Fibroblast of skin of left biceps (primary cell): Measurements from ENCODE around the gene RASSF4.

Source experiments
- DNase-seq, 2 experiments: peaks; one replicate each; pipeline ENCODE4 v3.0.0-alpha.2; 2013; ENCODE audit warnings: low read depth in 2 of 2

The RASSF4 gene

DNA sequence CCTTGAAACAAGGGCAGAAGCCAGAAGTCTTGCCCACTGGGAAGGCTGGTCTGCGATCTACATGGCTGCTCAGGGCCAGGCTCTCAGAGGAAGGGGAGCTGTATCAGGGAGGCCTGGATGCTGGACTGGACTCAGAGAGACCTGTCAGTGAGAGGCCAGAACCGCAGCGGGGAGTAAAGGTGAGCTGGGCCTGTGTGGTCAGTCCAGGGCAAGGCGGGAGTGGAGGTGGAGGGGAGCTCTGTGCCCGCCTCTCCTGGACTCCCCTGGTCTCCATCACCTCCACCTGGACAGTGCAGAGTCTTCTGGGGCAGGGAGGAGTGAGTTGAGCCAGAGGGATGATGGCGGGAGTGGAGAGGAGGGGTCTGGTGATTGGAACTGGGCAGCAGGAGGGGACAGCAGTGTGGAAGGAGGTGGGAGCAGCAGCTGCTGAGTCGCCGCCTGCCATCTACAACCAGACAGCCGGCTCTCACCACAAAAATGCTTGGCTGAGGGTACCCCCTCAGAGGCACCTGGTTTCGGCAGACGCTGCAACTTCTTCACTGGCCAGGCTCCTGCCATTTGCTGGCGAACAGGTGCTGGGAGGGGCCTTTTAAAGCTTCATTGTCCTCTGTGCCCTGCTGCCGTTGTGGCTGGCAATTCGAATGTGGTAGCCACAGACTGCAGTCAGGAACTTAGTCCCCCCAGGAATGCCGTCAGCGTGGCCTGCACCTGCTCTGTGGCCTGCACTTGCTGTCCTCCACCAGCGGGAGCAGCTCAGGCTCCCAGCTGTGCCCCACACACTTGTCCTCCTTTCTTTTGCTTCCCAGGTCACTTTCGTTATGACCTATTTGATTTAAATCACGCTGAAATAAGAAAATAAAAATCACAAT lies 3.5 kb downstream of the RASSF4 start:
- no peak for DNase-seq

GRCh38 chr10:44963772-44964633 lies 4.4 kb downstream of the RASSF4 start:
- DNase-seq: no peak

DNA sequence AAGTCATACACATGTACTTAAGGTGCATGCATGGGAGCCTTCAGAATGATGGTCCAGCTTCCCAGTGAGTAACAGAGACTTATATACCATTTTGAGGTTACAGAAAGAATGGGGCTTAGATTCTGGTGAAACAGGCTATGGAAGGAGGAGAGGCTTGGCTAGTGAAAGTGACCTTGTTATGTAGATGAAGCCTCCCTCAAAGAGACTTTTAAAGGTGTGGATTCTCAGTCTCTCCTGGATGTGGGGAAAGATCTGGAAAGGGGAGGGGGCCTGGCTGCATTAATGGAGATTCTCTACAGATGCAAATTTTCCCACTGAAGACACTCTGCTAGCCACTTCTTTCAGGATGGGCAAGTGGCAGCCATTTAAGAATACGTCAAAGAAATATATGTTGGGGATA lies 5.5 kb downstream of the RASSF4 start:
- no peak for DNase-seq

- DNase-seq: no peak
These were observed 6.1 kb downstream of the RASSF4 start for GRCh38 chr10:44965651-44966097.

DNA sequence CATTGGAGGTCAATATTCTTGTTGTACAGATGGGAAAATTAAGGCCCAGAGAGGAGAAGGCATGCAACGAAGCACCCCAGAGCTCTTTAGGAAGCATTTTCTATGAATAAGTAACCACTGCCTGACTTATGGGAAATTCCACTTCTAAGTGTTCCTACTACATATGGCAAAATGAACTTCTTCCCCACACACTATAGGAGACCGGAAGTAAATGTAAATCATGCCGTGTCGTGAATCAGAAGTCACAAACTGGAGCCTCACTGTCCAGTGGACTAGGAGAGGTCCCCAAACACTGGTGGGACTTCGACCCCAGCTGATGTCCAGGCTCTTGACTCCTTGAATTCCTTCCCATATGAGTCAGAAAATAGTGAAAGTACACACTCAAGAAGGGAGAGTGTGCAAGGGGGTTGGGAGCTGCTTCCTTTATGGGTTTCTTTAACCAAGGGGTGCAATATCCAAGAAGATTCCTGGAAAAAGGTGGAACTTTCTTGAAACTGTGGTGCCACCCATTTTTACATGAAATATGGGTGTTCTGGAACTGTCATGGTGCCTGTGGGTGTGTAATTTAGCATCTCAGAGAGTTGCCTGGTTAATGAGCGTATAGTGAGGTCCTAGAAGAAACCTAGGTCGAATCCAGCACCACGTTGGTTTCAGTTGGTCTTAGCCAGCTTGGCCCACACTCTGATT lies 6.7 kb downstream of the RASSF4 start:
- DNase-seq: no peak

GRCh38 chr10:44966816-44967509 lies 7.4 kb downstream of the RASSF4 start:
- no peak for DNase-seq

- no peak for DNase-seq
These were observed 8.0 kb downstream of the RASSF4 start for GRCh38 chr10:44967616-44968015.

DNA sequence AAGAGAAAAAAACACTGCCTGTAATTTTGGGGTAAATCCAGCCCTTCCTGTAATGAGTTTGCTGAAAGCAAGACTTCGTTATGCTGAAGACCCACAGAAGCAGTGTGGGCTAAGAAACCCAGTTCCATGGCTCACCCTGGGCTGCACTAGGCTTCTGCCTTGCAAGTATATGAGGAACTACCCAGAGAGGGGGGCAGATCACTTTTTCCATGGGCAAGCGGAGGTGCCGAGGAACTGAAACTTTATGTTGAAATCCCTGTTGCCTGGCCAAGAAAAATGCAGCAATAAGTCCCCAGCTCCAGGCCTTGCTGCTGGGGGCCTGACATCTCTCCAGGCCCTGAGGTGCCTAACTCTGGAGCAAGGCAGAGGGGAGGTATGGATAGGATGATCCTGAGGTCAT lies 8.5 kb downstream of the RASSF4 start:
- DNase-seq: no peak

- no peak for DNase-seq
These were observed 9.1 kb downstream of the RASSF4 start for GRCh38 chr10:44968500-44969400.

- DNase-seq: no peak
These were observed 10.3 kb downstream of the RASSF4 start for GRCh38 chr10:44969854-44970253.

DNA sequence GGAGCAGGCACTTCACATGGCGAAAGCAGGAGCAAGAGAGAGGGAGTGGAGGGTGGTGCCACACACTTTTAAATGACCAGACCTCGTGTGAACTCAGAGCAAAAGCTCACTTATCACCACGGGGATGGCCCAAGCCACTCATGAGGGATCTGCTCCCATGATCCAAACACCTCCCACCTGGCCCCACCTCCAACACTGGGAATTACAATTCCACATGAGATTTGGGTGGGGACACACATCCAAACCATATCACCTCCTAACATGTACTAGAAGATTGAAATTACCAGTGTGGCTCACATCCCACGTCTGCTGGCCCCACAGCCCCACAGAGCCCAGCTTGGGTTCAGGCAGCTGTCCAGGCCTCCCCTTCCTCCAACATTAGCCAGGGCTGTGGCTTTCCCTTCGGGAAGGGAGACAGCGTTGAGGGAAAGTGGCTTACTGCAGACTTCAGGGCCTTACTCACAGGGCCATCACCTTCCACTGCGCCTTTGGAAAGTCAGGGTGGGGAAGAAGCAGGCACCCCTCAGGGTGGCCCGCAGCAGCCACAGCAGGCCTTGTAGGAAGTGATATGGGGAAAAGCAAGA lies 11.3 kb downstream of the RASSF4 start:
- DNase-seq: no peak

DNA sequence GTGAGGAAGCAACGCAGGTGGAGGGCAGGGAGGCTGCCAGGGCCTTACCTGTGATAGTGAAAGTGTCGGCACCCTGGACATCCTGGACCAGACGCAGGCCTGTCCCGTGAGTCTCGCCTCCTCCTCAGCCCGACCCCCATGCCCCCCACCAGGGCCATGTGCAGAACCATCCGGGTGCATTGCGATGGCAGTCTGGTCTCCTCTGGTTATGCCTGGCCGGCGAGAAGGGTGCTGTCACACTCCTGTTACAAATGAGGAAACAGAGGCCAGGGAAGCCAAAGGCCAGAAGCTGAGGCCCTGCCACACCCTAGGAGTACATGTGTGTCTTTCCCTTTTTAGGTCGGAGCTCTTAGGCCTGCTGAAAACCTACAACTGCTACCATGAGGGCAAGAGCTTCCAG lies 11.8 kb downstream of the RASSF4 start:
- DNase-seq: no peak

DNA sequence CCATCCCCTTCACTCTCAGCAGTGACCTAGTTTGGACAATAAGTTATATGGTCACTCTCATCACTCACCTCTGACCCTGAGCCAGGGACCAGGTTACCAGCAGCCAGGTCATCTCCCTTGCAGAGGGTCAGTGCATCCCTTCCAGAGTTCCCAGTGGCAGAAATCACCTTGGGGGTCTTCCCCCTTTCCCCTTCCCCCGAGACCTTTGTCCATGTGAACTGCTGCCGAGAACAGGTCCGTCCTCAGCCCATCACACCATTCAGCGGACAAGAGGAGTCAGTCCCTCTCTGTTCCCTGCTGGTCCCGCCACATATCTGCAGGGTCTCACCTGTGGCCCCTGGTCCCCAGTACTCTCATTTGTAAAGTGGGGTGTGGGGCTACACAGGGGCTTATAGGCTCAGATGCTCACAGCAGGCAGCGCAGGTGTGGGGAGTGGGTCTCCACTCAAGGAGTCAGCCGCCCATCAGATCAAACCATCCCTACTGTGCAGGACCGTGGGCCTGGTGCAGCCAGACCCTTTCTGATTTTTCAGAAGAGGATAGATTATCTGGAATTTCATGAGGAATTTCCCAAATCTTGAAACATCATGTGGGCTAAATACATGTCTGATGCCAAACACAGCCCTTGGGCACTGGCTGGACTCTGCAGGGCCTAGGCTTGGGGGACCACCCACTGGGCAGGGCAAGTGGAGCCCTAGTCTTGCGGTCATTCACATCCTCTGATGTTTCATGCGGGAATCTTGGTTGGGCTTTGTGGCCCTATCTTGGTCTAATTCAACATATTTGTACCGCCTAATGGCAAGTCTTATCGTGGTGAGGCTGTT lies 12.5 kb downstream of the RASSF4 start:
- DNase-seq: no peak

- DNase-seq: no peak
These were observed 13.3 kb downstream of the RASSF4 start for GRCh38 chr10:44972874-44973306.

DNA sequence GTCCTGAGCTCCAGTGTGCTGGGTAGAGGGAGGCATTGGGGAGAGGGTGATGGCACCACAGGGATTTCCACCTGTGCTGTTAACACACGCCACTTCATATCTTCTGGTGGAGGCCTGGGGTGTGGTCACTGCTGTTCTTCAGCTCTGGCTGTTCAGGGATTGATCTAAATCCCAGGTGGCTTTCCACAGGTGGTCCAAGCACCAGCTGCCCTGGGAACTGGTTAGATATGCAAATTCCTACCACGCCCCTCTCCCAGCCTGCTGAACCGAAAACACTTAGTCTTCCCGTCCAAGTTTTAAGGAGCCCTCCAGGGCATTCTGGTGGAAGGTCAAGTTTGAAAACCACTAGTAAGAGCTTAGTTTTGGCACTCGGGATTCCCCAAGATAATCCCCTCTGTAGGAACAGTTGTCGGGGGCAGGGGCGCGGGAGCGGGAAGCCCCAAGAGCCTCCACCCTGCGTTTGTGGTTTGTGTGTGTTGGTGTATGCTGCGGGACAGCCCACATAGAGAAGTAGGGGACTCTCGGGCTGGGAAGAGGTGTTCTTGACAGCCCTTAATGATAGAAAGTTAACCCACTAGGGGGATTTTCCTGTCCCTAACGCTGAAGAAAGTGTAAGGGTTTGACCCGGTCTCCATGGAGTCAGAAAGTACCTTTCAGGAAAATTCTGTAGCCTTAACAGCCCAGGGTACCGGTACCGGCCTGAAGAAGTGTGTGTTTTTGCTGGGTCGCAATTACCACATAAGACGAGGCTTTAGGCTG lies 13.9 kb downstream of the RASSF4 start:
- no peak for DNase-seq

GRCh38 chr10:44974082-44974627 lies 14.6 kb downstream of the RASSF4 start:
- no peak for DNase-seq

DNA sequence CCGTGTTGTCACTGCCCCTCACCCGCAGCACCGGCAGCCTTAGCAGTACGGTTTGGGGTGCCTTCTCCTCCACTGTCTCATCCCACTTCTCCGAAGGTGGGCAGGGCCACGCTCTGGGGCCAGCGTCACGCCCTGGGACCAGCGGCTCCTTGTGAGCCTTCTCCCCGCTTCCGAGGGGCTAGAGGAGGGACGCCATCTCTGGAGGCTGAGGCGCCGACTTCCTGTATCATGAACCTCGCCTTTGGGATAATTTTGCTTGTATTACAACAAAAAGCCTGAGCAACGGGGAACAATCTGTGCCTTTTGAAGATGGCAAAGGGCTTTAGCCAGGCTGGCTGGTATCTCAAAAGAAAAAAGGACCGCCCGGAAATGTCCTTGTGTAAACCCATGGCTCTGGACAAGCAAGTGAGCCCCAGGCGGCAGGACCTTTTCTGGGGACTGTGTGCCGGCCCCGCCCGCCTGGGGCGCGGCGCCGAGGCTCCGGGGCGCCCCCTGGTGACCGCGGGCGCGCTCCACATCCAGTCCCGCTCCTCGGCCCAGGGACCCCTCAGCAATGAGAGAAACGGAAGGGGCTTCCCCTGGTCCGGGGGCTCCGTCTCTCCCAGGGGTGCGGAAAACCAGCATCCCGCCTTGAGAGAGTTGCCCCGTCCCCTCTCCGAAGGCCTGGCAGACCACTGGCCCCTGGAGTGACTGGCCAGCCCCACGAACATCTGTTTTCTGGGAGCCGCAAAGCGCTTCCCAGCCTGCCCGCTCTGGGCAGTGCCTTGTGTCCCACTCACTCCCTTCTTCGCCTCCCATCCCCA lies 15.2 kb downstream of the RASSF4 start:
- no peak for DNase-seq
